K562 (cell line): ENCODE data around the gene DNAJB1. TPM values are rescaled to one million over a fixed set of nuclear protein-coding genes. Genes with fewer than 3 reads are reported as not detected.
A peak's percentile ranks its signal among the peaks of the same experiment; 100 is the strongest.

Experiments used
- HDAC1 ChIP-seq, 2 experiments: fragments of 450-650 bp; IDR thresholded peaks; 2 replicates each; pipeline ENCODE4 v1.6.1; 2016 to 2017; ENCODE audit warnings: inconsistent platforms in 1 of 2, mild to moderate bottlenecking in 1 of 2, moderate library complexity in 1 of 2
- HDAC6 ChIP-seq: IDR thresholded peaks from 2 replicates; pipeline ENCODE4 v1.6.1; 2012; ENCODE audit warnings: low read depth, mild to moderate bottlenecking, control low read depth, inconsistent platforms, low read length, moderate library complexity
- HNRNPUL1 ChIP-seq: fragments of 200-400 bp; formaldehyde crosslinking; IDR thresholded peaks from 2 replicates; pipeline ENCODE4 v1.6.1; 2017; ENCODE audit warnings: low read length
- MIER1 ChIP-seq: fragments of 450-650 bp; IDR thresholded peaks from 2 replicates; pipeline ENCODE4 v1.6.1; 2016; ENCODE audit warnings: antibody characterized with exemption, mild to moderate bottlenecking, low read depth
- MYC ChIP-seq, 2 experiments: fragments of 250-450 bp in 1 of 2; sonication (Bioruptor Pico) in 1 of 2; IDR thresholded peaks; 2 replicates each; pipeline versions ENCODE4 v1.5.1 to v1.6.1; 2012 to 2021; ENCODE audit warnings: low read depth in 2 of 2, borderline replicate concordance in 1 of 2, improper control_type of control experiment in 1 of 2, low read length in 1 of 2, mild to moderate bottlenecking in 1 of 2, moderate library complexity in 1 of 2
- MYNN ChIP-seq, 2 experiments: sonication (generic); formaldehyde crosslinking in 1 of 2; IDR thresholded peaks; 2 replicates each; pipeline versions ENCODE4 v1.5.0 to v1.6.1; 2016 to 2020; ENCODE audit warnings: antibody characterized with exemption in 1 of 2, missing genetic modification reagents in 1 of 2
- NCOA6 ChIP-seq: fragments of 450-650 bp; IDR thresholded peaks from 2 replicates; pipeline ENCODE4 v1.6.1; 2017; ENCODE audit warnings: mild to moderate bottlenecking
- NEUROD1 ChIP-seq: fragments of 150-350 bp; IDR thresholded peaks from 2 replicates; pipeline ENCODE4 v1.6.1; 2014; ENCODE audit warnings: borderline replicate concordance, low read length, low read depth; ENCODE audit not compliant: partially characterized antibody
- RFX5 ChIP-seq: IDR thresholded peaks from 2 replicates; pipeline ENCODE4 v1.6.1; 2011; ENCODE audit warnings: low read depth, mild to moderate bottlenecking, improper control_type of control experiment, low read length
- ZNF217 ChIP-seq: sonication (generic); formaldehyde crosslinking; IDR thresholded peaks from 2 replicates; pipeline ENCODE4 v1.8.0; 2022; ENCODE audit warnings: mild to moderate bottlenecking, missing genetic modification reagents
- ZNF584 ChIP-seq: fragments of 200-800 bp; sonication (Bioruptor generic); IDR thresholded peaks from 2 replicates; pipeline ENCODE4 v1.6.1; 2016; ENCODE audit warnings: low read depth, mild to moderate bottlenecking, missing genetic modification characterization, missing compliant biosample characterization
- polyA plus RNA-seq, 8 experiments: library from polyadenylated mRNA; depleted of rRNA in 4 of 8; stranded (reverse) in 5 of 8; unstranded in 3 of 8; fragments of >200 nt; fragmentation: Nextera tagmentation in 2 of 8; fragmentation: Illumina TruSeq in 1 of 8; extraction: Ambion mirVana in 2 of 8; extraction: Trizol in 1 of 8; gene quantifications; 2 replicates each; pipeline versions ENCODE4 v1.2.1 to v1.2.3, GENCODE V29; 2011 to 2014; ENCODE audit warnings: inconsistent platforms in 1 of 8, missing spikeins in 1 of 8
- total RNA-seq, 7 experiments: library from RNA; depleted of rRNA in 6 of 7; stranded (reverse); fragments of >200 nt in 6 of 7; fragmentation: Illumina TruSeq in 2 of 7; extraction: Trizol in 2 of 7; gene quantifications; 2 replicates each; pipeline versions ENCODE4 v1.2.1 to v1.2.3, GENCODE V29; 2011 to 2021; ENCODE audit warnings: low replicate concordance in 1 of 7
- TF ChIP-seq, protein P1 (sequence below): fragments of 450-650 bp; formaldehyde crosslinking; IDR thresholded peaks from 2 replicates; pipeline ENCODE4 v1.4.0; 2022; ENCODE audit warnings: mild to moderate bottlenecking, moderate library complexity
- TF ChIP-seq, protein P2 (sequence below): fragments of 250-450 bp; sonication (Bioruptor Pico); IDR thresholded peaks from 2 replicates; pipeline ENCODE4 v1.4.0; 2020; ENCODE audit warnings: mild to moderate bottlenecking
- TF ChIP-seq, protein P3 (sequence below), 2 experiments: fragments of 450-650 bp; formaldehyde crosslinking in 1 of 2; IDR thresholded peaks; 2 replicates each; pipeline versions ENCODE4 v1.4.0 to v1.6.1; 2014 to 2020; ENCODE audit warnings: mild to moderate bottlenecking in 2 of 2, borderline replicate concordance in 1 of 2, low read depth in 1 of 2

The DNAJB1 gene
- total and polyA plus RNA-seq, 9 of the 15 experiments (the other 6 are each of a cell fraction or from before 2014, with no cell fraction given) = 13.2 to 113 (median 62.1) TPM

DNA sequence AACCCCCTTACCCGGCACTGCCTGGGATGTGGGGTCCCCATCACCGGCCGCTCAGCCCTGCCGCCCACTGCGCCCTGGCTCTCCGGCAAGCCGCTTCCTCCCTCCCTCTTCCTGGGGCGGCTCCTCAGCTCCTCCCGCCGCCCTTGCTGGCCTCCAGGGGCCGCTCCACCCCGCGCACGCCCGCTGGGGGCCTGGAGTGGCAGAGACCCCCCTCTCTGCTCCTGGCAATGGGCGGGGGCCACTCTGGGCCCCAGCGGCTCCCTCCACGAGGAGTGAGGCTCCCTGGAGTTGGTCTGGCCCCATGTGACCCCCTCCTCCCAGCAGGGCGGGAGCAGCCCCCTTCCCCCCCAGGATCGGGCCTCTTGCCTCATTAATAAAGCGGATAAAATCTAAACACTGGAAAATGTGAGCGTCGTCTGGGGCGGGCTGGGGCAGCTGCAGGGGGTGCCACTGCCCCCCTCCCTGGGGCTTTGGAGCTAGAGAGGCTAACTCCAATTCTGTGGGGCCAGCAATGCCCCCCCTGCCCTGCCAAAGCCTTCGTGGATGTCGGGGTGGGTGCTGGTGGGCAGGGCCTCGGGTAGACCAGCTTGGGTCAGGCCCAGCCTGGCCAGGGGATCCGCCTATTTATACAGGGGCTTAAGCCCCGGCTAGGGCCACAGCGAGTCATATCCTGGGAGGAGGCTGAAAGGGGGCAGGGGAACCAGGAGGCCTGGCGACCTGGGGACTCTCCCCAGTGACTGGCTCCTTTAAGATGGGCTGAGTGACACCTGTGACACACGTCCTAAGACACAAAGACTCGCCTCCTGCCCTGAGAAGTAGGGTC lies 42.7 kb downstream of the DNAJB1 start, which contains the start of gene PTGER1 (continued):
- TF ChIP-seq MIER1 = no peak
- no peak for TF ChIP-seq HNRNPUL1
- TF ChIP-seq NCOA6 = no peak
- no peak for TF ChIP-seq ZNF584 (CRISPR knock-in tag)
- 0 out of 2 replicates have a peak, but pooled peaks have one; percentile 38 for TF ChIP-seq MYC (IDR thresholded peaks at IDR 0.05; ENCODE audit: low read depth, low read length)
- no peak for TF ChIP-seq MYC (CRISPR knock-in tag; IDR thresholded peaks at IDR 0.05; ENCODE audit: borderline replicate concordance, low read depth)
- TF ChIP-seq MYNN (IDR thresholded peaks at IDR 0.05) = no peak
- TF ChIP-seq MYNN (CRISPR knock-in tag; IDR thresholded peaks at IDR 0.05) = no peak
- no peak for TF ChIP-seq ZNF217 (CRISPR knock-in tag)
- no peak for TF ChIP-seq HDAC1 (IDR thresholded peaks at IDR 0.05)
- TF ChIP-seq, protein P1, sequence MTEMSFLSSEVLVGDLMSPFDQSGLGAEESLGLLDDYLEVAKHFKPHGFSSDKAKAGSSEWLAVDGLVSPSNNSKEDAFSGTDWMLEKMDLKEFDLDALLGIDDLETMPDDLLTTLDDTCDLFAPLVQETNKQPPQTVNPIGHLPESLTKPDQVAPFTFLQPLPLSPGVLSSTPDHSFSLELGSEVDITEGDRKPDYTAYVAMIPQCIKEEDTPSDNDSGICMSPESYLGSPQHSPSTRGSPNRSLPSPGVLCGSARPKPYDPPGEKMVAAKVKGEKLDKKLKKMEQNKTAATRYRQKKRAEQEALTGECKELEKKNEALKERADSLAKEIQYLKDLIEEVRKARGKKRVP = no peak
- no peak for TF ChIP-seq NEUROD1
- no peak for TF ChIP-seq RFX5
- TF ChIP-seq, protein P2, sequence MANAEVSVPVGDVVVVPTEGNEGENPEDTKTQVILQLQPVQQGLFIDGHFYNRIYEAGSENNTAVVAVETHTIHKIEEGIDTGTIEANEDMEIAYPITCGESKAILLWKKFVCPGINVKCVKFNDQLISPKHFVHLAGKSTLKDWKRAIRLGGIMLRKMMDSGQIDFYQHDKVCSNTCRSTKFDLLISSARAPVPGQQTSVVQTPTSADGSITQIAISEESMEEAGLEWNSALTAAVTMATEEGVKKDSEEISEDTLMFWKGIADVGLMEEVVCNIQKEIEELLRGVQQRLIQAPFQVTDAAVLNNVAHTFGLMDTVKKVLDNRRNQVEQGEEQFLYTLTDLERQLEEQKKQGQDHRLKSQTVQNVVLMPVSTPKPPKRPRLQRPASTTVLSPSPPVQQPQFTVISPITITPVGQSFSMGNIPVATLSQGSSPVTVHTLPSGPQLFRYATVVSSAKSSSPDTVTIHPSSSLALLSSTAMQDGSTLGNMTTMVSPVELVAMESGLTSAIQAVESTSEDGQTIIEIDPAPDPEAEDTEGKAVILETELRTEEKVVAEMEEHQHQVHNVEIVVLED (CRISPR knock-in tag) = no peak
- no peak for TF ChIP-seq HDAC6
- TF ChIP-seq, protein P3, sequence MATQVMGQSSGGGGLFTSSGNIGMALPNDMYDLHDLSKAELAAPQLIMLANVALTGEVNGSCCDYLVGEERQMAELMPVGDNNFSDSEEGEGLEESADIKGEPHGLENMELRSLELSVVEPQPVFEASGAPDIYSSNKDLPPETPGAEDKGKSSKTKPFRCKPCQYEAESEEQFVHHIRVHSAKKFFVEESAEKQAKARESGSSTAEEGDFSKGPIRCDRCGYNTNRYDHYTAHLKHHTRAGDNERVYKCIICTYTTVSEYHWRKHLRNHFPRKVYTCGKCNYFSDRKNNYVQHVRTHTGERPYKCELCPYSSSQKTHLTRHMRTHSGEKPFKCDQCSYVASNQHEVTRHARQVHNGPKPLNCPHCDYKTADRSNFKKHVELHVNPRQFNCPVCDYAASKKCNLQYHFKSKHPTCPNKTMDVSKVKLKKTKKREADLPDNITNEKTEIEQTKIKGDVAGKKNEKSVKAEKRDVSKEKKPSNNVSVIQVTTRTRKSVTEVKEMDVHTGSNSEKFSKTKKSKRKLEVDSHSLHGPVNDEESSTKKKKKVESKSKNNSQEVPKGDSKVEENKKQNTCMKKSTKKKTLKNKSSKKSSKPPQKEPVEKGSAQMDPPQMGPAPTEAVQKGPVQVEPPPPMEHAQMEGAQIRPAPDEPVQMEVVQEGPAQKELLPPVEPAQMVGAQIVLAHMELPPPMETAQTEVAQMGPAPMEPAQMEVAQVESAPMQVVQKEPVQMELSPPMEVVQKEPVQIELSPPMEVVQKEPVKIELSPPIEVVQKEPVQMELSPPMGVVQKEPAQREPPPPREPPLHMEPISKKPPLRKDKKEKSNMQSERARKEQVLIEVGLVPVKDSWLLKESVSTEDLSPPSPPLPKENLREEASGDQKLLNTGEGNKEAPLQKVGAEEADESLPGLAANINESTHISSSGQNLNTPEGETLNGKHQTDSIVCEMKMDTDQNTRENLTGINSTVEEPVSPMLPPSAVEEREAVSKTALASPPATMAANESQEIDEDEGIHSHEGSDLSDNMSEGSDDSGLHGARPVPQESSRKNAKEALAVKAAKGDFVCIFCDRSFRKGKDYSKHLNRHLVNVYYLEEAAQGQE (IDR thresholded peaks at IDR 0.05; ENCODE audit: borderline replicate concordance) = peak; percentile 15; the same call in 1 of the 2 replicates
- TF ChIP-seq, protein P3 (CRISPR knock-in tag; IDR thresholded peaks at IDR 0.05; ENCODE audit: low read depth) = no peak
